IPS-18c (cell line): ENCODE results near the gene RPL27.

Experiments used
- H3K4me3 ChIP-seq: 2 replicates; pipeline ENCODE4 v1.7.0; 2013; ENCODE audit warnings: low read depth, mild to moderate bottlenecking, low read length, moderate library complexity; ENCODE audit not compliant: insufficient read depth
- H3K9me3 ChIP-seq: one replicate; pipeline ENCODE4 v1.6.1; 2013; ENCODE audit warnings: mild to moderate bottlenecking, low read length, moderate library complexity; ENCODE audit not compliant: control insufficient read depth, insufficient read depth

RPL27 gene

GRCh38 chr17:43030137-43030767 lies 32.0 kb downstream of the RPL27 start:
- H3K9me3 ChIP-seq: no peaks in the 10 kb centered on the region

DNA sequence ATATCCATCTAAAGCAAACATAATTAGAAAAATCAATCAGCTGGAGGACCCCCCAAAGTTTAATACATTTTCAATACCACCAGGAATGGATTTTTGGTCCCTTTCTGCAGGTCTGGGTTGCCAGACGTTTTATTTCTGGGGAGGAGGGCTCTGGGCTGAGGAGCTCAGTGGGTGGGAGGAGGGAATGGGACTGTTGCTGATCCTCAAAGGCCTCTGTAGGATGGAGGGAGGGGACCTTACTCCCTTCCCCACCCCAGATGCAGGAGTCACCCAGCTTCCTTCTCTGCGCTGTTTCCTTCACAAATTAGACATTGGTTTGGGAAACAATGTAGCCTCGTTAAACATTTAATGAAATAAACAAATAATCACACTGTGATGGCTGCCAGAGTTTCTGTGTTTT lies 33.4 kb downstream of the RPL27 start:
- no peak overlapping the region for H3K4me3 ChIP-seq
- H3K9me3 ChIP-seq: no peaks in the 10 kb centered on the region

More at GRCh38 chr17:43030137-43030767, 32.0 kb downstream of the RPL27 start:
- H3K4me3 ChIP-seq: no peak overlapping the region

DNA sequence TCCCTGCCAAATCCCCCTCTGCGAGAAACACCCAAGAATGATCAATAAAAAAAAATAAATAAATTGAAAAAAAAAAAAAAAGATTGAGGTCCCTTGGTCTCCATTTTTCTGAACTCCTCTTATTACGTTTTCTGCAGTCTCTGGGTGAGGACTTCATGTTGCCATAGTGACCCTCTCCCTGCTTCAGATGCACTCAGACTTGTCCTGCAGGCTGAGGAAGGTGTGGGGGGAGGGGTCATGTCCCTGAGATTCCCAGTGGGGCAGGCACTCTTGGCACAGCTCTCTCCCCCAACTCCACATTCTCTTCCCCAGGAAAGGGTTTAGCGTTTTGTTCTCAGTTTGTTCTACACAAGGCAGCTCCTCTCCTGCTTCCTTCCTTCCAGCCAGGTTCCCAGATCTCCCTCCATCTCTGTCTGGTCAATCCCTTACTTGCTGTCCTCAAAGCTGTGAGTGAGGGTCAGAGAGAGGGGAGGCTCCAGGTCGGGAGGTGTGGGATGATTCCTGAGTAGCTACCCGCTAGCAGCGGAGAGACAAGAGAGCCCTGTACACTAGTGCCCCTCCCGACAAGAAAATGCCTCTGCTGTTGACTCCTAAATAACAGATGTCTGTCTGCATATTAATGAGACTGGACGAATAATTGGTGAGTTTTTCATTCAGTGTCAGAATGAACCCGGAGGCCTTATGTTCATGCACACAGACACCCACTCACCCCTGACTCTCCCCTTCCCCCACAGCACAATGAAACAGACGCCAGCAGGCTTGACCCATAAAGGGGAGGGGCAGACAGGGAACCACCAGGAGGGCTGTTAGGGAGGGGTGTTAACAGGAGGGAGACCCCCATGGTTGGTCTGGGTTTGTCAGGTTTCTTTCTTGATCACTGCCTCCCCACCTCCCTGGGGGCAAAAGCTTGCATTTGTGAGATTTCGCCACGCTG lies 36.0 kb downstream of the RPL27 start:
- Histone ChIP-seq H3K4me3 (peak overlapping the region; percentile 4; the same call in 1 of the 2 replicates), H3K9me3 (no peaks in the 10 kb centered on the region)

- 0 out of 2 replicates have a peak overlapping the region, but pooled peaks have one; percentile 4 for H3K4me3 ChIP-seq
- no peaks in the 10 kb centered on the region for H3K9me3 ChIP-seq
Measured at GRCh38 chr17:43034894-43035293, 36.7 kb downstream of the RPL27 start.

DNA sequence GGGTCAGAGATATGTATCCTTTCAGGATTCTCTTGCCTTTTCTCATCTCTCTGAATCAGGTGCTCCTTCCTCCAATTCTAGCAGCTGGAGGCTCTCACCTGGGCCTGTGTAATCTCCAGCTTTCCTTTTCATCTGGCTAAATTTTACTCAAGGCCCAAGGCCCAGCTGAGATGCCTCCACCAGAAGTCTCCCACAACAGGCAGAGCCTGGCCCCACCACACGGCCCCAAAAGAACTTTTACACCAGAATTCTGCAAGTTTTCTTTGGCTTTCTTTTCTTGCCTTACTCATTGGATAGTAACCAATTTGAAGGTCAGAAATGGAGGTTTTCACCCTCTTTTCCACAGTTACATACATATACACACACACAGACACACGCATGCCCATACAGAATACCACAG lies 41.4 kb downstream of the RPL27 start:
- Histone ChIP-seq H3K4me3 (no peak overlapping the region), H3K9me3 (no peaks in the 10 kb centered on the region)

DNA sequence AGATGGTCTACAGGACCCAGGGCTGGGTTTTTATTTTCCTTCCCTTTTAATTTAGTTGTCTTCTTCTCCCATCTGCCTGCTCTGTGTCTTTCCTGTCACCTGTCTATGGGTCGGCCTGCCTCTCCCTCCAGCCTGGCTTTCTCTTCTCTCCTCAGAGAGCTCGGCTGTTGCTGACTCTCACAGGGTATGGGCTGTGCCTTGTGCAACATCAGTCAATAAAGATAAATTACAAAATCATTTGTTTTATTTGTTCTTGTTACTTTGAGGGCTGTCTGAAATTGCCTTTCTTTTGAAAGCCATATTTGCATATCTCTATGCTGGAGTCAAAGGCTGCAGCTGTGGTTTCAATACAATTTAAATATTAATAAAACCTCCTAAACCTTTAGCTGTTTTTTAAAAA lies 42.4 kb downstream of the RPL27 start:
- no peak overlapping the region for H3K4me3 ChIP-seq

GRCh38 chr17:43042025-43042628 lies 43.9 kb downstream of the RPL27 start:
- H3K9me3 ChIP-seq: no peaks in the 10 kb centered on the region
- H3K4me3 ChIP-seq: no peak overlapping the region

More for the DNA sequence above, 42.4 kb downstream of the RPL27 start:
- H3K9me3 ChIP-seq: no peaks in the 10 kb centered on the region

DNA sequence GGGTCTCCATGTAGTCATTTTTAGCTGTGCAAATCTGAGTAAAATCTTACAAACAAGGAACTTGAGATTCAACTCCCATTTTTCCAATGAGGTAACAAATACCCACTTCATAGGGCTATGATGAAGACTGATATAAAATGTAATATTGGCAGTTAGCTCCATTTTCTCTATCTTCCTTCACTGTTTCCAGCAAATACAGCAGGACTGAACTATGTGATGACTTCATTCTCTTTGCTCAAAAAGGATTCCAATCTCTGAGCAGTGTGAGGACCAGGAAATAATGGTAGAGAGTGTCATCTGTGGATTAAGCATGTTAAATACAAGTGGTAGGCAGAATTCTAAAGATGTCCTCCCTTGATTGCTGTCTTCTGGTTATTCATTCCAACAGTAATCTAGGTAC lies 45.1 kb downstream of the RPL27 start:
- Histone ChIP-seq H3K9me3 (no peaks in the 10 kb centered on the region), H3K4me3 (no peak overlapping the region)

- Histone ChIP-seq H3K9me3 (no peaks in the 10 kb centered on the region), H3K4me3 (no peak overlapping the region)
Measured at GRCh38 chr17:43044024-43044423, 45.8 kb downstream of the RPL27 start.

GRCh38 chr17:43051969-43052368 lies 53.8 kb downstream of the RPL27 start:
- Histone ChIP-seq H3K4me3 (no peak overlapping the region), H3K9me3 (no peaks in the 10 kb centered on the region)
